SW480 (cell line): ENCODE results near the gene SLC22A5.

ENCODE experiments used
- DNase-seq: peaks from one replicate; pipeline ENCODE4 v3.0.0-alpha.2; 2016; ENCODE audit warnings: low spot score

SLC22A5 gene

GRCh38 chr5:132369474-132370180 lies at the start of gene SLC22A5:
Gene SLC22A5, plus strand, starts transcription at chr5:132369710. Its CDS starts 263 bp downstream, at chr5:132369973.
- DNase-seq: peak; percentile 84

- no peak for DNase-seq
Measured at GRCh38 chr5:132319975-132320374, 49.5 kb upstream of the SLC22A5 start.

GRCh38 chr5:132321109-132321721 lies 48.3 kb upstream of the SLC22A5 start:
- no peak for DNase-seq

- no peak for DNase-seq
Measured at GRCh38 chr5:132322266-132322665, 47.2 kb upstream of the SLC22A5 start.

- DNase-seq: no peak
Measured at GRCh38 chr5:132323202-132323601, 46.3 kb upstream of the SLC22A5 start.

- no peak for DNase-seq
Measured at GRCh38 chr5:132325691-132326090, 43.8 kb upstream of the SLC22A5 start.

- no peak for DNase-seq
Measured at GRCh38 chr5:132327252-132327955, 42.1 kb upstream of the SLC22A5 start.

- DNase-seq: peak; percentile 78
Measured at GRCh38 chr5:132334812-132335211, 34.7 kb upstream of the SLC22A5 start.

GRCh38 chr5:132335402-132335801 lies 34.1 kb upstream of the SLC22A5 start:
- no peak for DNase-seq

GRCh38 chr5:132339502-132339901 lies 30.0 kb upstream of the SLC22A5 start:
- no peak for DNase-seq

GRCh38 chr5:132342291-132343180 lies 27.0 kb upstream of the SLC22A5 start:
- no peak for DNase-seq

GRCh38 chr5:132344775-132345514 lies 24.6 kb upstream of the SLC22A5 start:
- no peak for DNase-seq

GRCh38 chr5:132353486-132353995 lies 16.0 kb upstream of the SLC22A5 start:
- no peak for DNase-seq

- no peak for DNase-seq
Measured at GRCh38 chr5:132354381-132355139, 14.9 kb upstream of the SLC22A5 start.

GRCh38 chr5:132355140-132355765 lies 14.3 kb upstream of the SLC22A5 start:
- DNase-seq: no peak

- DNase-seq: no peak
Measured at GRCh38 chr5:132358775-132359174, 10.7 kb upstream of the SLC22A5 start.

- DNase-seq: no peak
Measured at GRCh38 chr5:132362086-132362485, 7.4 kb upstream of the SLC22A5 start.

GRCh38 chr5:132363431-132364112 lies 5.9 kb upstream of the SLC22A5 start:
- peak; percentile 44 for DNase-seq

GRCh38 chr5:132364319-132364718 lies 5.2 kb upstream of the SLC22A5 start:
- no peak for DNase-seq
